IPS-18c (cell line): ENCODE measurements around the gene MRPL55.

ENCODE experiments used
- H3K4me3 ChIP-seq: 2 replicates; pipeline ENCODE4 v1.7.0; 2013; ENCODE audit warnings: low read depth, mild to moderate bottlenecking, low read length, moderate library complexity; ENCODE audit not compliant: insufficient read depth
- H3K9me3 ChIP-seq: one replicate; pipeline ENCODE4 v1.6.1; 2013; ENCODE audit warnings: mild to moderate bottlenecking, low read length, moderate library complexity; ENCODE audit not compliant: control insufficient read depth, insufficient read depth

MRPL55 gene

DNA sequence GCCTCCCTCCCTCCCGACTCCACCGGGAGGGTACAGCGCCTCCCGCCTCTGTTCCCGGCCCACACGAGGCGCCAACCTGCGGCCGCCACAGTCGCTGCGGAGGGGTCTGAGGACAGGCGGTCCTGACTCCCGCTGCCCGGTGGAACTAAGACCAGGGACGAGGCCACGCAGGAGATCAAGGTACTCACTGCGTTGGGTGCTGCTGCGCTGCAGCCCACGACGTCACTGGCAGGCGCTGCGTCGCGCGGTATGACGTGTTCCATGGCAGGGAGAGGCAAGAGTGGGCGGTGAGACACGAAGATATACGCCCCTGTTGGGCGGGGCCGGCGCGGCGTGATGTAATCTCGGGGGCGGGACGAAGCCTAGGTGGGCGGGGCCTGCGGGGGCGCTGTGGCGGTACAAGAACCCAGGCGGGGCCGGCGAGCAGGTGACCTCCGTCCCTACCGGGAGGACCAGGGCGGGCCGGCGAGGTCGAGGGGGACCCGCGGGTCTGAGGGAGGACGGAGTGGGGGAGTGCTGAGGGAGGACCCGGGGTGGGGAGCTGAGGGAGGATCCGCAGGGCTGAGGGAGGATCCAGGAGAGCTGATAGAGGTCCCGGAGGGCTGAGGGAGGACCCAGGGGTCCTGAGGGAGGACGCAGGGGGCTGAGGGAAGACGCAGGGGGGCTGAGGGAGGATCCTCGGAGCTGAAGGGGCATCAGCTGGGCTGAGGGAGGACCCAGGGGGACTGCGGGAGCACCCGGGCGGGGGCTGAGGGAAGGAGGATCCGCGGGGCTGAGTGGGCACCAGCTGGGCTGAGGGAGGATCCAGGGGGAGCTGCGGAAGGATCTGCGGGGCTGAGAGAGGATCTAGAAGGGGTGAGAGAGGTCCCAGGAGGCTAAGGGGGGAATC lies at the start of gene MRPL55:
Gene MRPL55, minus strand, starts transcription at position 227 of the 889 bp plus-strand sequence. CDS start 1,039 bp downstream, outside the sequence.
- no peaks in the 10 kb centered on the region for H3K9me3 ChIP-seq
- peak within 1 kb of the TSS; percentile 99 for H3K4me3 ChIP-seq

DNA sequence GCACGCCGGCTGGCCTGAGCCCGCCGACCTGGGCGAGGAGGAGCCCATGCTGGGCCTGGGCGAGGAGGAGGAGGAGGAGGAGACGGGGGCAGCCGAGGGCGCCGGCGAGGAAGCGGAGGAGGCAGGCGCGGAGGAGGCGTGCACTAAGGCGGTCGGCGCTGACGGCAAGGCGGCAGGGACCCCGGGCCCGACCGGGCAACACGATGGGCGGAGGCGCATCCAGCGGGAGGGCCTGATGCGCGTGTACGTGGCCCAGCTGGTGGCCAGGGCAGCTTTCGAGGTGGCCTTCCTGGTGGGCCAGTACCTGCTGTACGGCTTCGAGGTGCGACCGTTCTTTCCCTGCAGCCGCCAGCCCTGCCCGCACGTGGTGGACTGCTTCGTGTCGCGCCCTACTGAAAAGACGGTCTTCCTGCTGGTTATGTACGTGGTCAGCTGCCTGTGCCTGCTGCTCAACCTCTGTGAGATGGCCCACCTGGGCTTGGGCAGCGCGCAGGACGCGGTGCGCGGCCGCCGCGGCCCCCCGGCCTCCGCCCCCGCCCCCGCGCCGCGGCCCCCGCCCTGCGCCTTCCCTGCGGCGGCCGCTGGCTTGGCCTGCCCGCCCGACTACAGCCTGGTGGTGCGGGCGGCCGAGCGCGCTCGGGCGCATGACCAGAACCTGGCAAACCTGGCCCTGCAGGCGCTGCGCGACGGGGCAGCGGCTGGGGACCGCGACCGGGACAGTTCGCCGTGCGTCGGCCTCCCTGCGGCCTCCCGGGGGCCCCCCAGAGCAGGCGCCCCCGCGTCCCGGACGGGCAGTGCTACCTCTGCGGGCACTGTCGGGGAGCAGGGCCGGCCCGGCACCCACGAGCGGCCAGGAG lies 49.3 kb upstream of the MRPL55 start:
- no peak overlapping the region for H3K4me3 ChIP-seq
- H3K9me3 ChIP-seq: no peaks in the 10 kb centered on the region

DNA sequence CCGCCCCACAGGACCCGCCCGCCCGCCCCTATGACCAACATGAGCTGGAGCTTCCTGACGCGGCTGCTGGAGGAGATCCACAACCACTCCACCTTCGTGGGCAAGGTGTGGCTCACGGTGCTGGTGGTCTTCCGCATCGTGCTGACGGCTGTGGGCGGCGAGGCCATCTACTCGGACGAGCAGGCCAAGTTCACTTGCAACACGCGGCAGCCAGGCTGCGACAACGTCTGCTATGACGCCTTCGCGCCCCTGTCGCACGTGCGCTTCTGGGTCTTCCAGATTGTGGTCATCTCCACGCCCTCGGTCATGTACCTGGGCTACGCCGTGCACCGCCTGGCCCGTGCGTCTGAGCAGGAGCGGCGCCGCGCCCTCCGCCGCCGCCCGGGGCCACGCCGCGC lies 48.6 kb upstream of the MRPL55 start:
- Histone ChIP-seq H3K4me3 (no peak overlapping the region), H3K9me3 (no peaks in the 10 kb centered on the region)

DNA sequence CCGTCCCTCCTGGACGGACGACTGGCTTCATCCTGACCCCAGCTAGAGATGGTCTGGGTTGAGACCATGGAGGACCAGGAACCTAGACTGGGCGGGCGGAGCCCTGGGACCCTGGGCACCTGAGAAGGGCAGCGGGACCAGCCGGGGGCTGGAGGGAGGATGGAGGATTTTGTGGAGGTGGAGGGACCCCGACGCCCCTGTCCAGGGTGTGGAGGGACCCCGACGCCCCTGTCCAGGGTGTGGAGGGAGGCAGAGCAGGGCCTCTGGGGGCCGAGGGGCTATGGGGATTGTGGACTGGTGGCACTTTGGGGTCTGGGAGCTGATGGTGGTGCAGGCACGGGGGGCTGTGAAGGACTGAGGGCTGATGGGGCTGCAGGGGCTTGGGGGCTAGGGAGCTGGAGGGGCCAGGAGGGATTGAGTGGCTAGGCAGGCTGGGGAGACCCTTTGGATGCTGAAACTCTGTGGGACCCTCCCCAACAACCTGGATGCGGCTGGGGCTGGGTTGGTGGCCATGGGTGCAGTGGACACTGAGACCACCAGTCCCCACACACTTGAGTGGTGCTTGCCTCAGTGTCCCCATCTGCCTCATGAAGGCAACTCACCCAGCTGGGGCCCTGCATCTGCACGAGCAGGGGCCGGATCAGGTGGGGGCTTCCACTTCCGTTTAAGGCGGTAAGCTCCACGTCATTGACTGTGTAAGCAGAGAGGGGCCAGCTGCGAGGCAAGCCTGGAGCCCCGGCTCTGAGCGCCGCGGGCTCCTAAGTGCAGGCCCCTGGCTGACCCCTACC lies 48.0 kb upstream of the MRPL55 start:
- no peak overlapping the region; the same call in 1 of the 2 replicates for H3K4me3 ChIP-seq
- H3K9me3 ChIP-seq: no peaks in the 10 kb centered on the region

DNA sequence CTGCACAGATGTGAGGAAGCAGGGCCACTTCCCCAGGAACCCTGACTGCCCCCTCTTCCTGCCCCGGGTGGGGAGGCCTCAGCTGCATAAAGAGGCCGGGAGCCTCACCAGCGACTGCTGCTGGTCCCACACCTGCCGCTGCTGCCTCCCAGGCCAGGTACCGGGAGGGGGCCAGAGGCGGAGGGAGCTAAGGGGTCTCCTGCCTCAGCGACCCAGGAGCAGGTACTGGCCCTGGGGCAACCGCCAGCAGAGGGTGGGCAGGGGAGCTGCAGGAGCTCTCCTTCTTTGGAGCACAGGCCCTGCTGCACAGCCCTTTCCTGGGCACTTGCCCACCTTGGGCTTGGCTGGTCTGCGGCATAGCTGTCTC lies 47.4 kb upstream of the MRPL55 start:
- Histone ChIP-seq H3K9me3 (no peaks in the 10 kb centered on the region), H3K4me3 (no peak overlapping the region; the same call in 1 of the 2 replicates)

DNA sequence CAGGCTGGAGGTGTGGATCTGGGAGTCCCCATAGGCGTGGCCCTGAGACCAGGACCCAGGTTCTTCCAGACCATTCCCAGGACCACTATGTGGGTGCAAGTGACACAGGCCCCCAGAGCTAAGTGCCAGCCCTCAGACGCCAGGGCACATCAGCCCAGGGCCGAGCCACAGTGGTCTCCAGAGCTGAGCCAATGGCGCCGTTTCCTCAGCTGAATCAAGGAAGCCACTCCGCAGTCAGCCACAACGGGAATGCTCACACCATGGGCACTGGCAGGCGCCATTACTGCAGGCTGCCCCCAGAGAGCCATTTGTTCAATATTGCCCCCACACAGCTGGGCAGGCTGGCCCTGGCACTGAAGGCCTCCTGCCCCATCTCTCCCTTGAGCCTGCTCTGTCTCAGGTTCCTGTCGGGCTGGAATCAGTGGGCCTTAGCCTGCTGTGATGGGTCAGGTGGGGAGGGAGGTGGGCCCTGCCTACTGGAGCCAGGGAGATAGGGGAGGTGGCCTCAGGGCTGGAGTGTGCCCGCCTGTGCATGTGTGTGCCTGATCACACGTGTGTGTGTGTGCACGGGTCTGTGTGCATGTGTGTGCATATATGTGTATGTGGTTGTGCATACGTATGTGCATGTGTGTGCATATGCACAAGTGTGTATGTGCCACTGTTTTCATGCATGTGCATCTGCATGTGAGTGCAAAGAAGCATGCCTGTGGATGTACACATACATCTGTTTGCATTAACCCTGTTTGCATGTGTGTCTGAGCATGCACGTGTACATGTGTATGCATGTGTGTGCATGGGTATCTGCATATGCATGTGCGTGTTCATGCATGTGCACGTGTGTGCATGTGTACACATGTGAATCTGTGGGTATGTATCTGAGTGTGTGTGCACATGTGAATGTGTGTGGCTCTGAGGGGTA lies 46.8 kb upstream of the MRPL55 start:
- Histone ChIP-seq H3K4me3 (no peak overlapping the region), H3K9me3 (no peaks in the 10 kb centered on the region)

DNA sequence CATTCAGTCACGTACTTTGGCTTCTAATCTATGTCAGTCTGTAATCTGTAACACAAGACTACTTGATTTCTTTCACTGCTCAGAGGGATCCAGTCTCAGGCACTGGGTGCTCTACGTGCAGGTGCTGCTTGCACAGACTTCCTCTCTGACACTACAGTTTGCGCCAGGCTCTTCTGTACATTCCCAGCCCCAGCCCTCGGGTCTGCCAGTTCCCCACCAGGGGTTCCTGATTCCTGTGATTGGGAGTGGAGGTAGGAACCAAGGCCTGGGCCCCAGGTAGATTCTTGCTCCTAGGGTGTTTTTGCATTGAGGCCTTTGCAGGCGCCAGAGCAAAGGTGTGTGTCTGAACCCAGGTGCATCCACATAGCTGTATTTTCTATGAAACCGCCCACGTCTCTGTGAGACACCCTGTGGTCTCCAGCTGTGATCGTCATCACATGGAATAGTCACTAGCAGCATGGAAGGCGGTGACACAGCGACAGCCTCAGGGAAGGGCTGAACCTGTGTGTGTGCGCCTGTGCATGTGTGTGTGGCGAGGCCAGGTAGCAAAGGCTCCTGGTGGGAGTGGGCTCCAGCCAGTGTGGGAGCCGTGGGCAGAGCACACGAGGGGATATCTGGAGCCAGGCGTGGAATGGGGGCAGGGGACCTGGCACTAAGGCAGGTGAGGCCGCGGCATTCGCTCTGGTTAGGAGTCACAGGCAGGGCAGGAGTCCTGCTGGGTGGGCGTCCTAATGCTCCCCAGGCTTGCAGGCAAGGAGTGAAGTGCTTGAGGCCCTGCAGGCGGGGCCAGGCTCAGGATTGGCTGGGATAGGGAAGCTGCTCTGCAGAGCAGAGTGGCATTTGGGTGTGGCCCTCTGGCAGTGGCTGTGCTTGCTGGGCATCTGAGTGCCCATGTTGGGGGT lies 45.8 kb upstream of the MRPL55 start:
- Histone ChIP-seq H3K4me3 (no peak overlapping the region; the same call in 1 of the 2 replicates), H3K9me3 (no peaks in the 10 kb centered on the region)

DNA sequence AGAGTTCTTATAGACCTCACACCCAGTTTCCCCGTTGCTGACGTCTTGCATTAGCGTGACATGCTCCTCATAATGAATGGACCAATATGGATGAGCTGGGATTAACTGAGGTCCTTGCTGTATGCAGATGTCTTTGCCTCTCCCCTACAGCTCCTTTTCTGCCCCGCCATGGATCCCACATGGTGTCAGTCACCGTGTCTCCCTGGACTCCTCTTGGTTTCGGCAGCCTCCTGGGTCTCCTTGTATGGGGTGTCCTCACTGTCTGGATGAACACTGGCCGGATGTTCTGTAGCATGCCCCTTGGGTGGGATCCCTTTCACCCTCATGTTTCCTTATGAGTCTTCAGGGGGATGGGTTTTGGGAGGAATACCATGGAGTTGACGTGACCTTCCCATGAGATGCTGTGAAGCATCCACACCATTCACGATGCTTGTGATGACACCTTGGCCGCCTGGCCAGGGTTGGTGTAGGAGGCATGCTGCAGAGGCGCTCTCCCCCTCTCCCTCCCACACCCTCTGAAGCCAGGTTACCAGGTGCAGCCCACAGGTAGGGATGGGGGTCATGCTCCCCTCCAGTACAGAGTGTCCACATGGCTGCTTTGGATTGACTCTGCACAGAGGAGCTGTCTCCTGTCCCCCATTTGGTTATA lies 45.0 kb upstream of the MRPL55 start:
- H3K4me3 ChIP-seq: no peak overlapping the region
- H3K9me3 ChIP-seq: no peaks in the 10 kb centered on the region

DNA sequence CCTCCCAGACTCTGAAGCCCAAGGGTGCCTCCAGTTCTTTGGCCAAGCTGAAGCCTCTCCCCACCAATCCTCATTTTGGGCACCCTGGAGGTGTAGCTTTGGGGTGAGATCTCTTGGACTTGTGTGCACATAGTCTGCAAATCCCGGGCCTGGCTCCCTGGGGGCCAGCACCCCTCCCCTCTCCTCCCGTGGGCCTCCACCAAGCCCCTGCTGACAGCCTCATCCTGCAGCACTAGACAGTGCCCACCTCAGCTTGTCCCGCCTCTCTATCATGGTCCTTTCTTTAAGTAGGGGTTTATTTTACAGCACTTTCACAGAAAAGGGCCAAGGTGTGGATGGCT lies 43.8 kb upstream of the MRPL55 start:
- Histone ChIP-seq H3K4me3 (no peak overlapping the region), H3K9me3 (no peaks in the 10 kb centered on the region)

DNA sequence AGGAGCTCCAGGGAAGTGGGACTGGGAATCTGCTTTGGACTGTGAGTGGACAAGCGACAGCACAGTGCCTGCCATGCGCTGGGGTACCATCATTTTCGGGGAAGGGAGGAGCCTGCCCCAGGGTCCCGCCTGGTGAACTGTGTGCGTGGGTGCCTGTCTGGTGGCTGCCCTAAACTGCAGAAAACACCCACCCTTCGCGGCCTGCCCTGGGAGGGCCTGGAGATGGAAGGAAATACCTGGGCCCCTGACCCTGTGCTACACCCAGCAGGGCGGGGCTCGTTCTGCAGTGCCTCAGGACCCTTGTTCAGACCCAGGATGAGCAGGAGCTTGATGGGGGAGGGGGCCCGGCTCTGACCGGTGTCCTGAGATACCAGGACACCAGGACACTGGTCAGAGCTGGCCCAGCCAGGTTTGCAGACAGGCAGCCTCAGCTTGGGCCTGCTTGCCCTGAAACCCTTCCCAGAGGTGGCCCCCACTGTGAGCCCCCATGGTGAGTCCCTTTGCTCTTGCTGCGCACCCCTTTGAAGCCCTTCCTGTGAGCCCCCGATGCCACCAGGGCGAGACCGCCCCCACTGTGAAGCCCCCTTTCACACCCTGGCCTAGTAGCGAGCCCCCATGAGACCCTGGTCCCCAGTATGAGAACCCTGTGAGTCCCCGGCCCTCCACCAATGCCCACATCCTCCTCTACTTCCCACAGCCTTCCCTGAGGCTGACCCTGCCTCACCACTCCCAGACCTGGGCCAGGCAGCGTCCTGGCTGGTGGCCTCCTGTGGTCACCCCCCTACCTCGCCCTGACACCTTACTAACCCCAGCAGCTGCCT lies 43.2 kb upstream of the MRPL55 start:
- no peak overlapping the region for H3K4me3 ChIP-seq
- no peaks in the 10 kb centered on the region for H3K9me3 ChIP-seq

DNA sequence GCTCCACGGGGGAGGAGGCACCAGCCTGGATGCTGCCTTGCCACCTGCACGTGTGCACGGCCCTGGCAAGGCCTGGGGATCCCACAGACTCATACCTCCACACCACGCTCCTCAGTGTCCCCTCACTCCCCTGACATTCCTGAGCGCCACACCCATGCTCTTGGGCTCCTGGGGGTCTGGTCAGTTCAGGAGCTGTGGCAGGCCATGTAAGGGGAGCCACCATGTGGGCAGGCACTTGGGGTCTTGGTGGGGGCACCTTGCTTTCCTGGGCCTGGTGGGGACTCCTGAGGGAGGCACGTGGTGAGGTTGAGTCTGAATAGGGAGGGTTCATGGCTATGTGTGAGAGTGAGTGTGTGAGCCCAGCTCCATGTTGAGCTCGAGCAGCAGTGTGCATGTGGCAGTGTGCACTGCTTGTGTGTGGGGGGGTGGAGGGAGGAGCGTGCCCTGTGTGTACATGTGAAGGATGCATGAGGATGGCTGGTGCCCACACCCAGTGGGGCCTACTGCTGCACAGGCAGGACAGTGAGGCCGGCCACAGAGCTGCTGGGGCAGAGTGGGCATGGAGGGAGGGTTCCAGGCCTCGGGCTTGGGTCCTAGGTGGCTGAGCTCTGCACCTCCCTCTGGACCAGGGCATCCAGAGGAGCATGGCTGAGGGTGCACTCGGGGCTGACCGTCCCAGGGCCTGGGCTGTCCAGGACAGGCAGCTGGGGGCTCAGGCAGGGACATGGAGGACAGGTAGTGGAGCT lies 42.3 kb upstream of the MRPL55 start:
- Histone ChIP-seq H3K4me3 (no peak overlapping the region), H3K9me3 (no peaks in the 10 kb centered on the region)

DNA sequence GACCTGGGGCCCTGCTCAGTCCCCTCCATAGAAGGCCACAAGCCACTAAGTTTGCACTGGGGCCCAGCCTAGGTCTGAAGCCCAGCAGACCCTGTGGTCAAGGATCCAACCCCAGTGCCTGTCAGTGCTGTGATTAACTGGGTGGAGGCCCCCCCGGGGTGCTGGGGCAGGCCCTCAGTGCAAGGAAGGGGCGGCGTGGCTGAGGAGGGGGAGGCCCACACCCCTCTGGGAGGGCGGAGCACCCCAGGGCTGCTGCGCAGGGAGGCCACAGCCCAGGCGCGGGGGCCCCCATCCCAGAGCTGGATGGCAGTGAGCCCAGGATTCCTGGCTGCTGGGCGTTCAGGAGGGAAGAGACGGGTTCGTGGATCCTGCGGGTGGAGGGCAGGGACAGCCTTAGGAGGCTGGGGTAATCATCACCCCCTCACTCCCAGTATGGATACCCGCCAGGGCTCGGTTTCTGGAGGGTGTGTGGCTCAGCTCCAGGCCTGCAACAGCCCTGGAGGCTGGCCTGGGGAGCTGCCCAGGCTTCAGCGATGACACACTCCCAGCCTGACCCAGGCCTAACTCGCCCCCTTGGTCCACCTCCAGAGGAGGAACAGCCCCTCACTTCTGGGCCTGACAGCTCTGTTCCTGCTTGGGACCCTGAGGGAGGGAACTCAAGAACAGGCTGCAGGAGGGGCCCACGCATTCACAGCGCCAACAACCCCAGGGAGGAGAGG lies 41.5 kb upstream of the MRPL55 start:
- no peak overlapping the region for H3K4me3 ChIP-seq
- H3K9me3 ChIP-seq: no peaks in the 10 kb centered on the region

DNA sequence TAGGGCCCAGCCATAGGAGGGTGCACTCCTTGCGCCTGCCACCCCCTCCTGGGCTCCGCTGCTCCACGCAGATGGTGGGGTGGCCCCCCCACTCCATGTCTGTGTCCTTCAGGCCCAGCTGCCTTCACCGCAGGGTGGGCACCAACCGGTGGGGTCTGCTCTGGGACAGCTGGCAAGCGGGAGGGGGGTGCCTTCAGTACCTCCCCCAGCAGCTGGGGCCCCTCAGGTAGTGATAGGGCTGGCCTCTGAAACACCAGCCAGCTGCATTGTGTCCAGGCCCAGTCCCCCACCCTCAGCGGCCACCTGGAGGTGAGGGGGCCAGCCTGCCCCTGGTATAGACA lies 41.0 kb upstream of the MRPL55 start:
- Histone ChIP-seq H3K4me3 (no peak overlapping the region), H3K9me3 (no peaks in the 10 kb centered on the region)
